RWPE2 (cell line): ENCODE results near the gene LYZL1.

ENCODE experiments used
- ATAC-seq: fragments of 200-7000 bp; cut with Tn5 transposase; 3 replicates; pipeline ENCODE4 v1.9.1; 2021; ENCODE audit warnings: low read depth
- DNase-seq: peaks from one replicate; pipeline ENCODE4 v3.0.0-alpha.2; 2020; ENCODE audit warnings: low spot score
- H3K27ac ChIP-seq: fragments of 450-650 bp; 2 replicates; pipeline ENCODE4 v1.5.1; 2017; ENCODE audit warnings: mild to moderate bottlenecking; ENCODE audit not compliant: poor library complexity, severe bottlenecking
- H3K27me3 ChIP-seq: fragments of 250-450 bp; sonication (Bioruptor Pico); 2 replicates; pipeline ENCODE4 v1.5.1; 2021; ENCODE audit warnings: mild to moderate bottlenecking, moderate library complexity; ENCODE audit not compliant: insufficient read depth, poor library complexity, severe bottlenecking
- H3K36me3 ChIP-seq: fragments of 250-450 bp; sonication (Bioruptor Pico); 2 replicates; pipeline ENCODE4 v1.5.1; 2020; ENCODE audit warnings: low read depth, mild to moderate bottlenecking, moderate library complexity
- H3K4me1 ChIP-seq: fragments of 250-450 bp; sonication (Bioruptor Pico); 2 replicates; pipeline ENCODE4 v1.5.1; 2021; ENCODE audit warnings: mild to moderate bottlenecking, moderate library complexity; ENCODE audit not compliant: insufficient read depth, poor library complexity, severe bottlenecking
- H3K4me3 ChIP-seq: fragments of 250-450 bp; sonication (Bioruptor Pico); 2 replicates; pipeline ENCODE4 v1.5.1; 2021; ENCODE audit warnings: mild to moderate bottlenecking, moderate library complexity; ENCODE audit not compliant: severe bottlenecking
- H3K9me3 ChIP-seq: fragments of 250-450 bp; sonication (Bioruptor Pico); 2 replicates; pipeline ENCODE4 v1.5.1; 2021; ENCODE audit warnings: mild to moderate bottlenecking, moderate library complexity; ENCODE audit not compliant: severe bottlenecking
- CTCF ChIP-seq: fragments of 450-650 bp; IDR thresholded peaks from one replicate; pipeline ENCODE4 v1.5.1; 2017; ENCODE audit warnings: mild to moderate bottlenecking, moderate library complexity; ENCODE audit not compliant: poor library complexity, severe bottlenecking

LYZL1 gene

DNA sequence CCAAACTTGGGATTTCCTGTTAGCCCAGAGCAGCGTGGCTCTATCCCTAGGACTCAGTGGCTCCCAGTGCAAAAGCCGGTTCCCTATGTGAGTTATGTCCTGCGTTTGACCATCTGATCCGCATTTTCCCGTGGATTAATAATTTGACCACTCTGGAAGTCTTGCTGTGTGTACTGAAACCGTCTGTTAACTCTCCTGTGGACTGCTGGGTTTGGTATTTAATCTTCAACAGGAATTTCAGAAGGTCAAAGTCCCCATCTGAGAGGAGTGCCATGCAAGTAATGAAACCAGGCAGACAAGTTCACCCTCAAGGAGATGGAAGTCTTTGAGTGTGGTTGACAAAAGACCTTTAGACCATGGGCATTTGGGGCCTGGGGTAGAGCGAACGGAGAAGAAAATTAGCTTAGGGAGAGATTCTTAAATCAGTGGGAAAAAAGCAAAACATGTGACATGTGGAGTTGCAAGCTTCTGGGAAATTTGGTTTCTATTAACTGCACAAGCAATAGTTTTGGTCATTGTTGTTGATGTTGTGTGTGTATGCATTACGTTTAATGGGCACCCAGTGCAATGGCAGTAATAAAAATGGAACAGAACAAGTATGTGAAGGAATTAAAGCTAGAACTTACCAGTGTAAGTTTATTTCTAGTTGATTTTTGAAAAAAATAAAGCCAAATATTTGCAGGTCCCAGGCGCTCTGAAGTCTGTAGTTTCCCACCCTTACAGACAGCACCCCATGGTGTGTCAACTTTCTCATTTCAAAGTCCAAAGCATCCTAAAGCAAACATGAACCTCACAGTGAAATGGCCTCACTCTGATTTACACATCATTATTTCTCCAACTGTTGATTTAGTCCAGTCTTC lies 38.2 kb downstream of the LYZL1 start:
- Histone ChIP-seq H3K27ac (no peak overlapping the region), H3K27me3 (no peaks in the 10 kb centered on the region), H3K4me1 (no peaks in the 10 kb centered on the region), H3K36me3 (no peaks in the 10 kb centered on the region), H3K9me3 (no peaks in the 10 kb centered on the region), H3K4me3 (no peak overlapping the region)
- TF ChIP-seq CTCF = no peak
- ATAC-seq = no peak
- DNase-seq = no peak

DNA sequence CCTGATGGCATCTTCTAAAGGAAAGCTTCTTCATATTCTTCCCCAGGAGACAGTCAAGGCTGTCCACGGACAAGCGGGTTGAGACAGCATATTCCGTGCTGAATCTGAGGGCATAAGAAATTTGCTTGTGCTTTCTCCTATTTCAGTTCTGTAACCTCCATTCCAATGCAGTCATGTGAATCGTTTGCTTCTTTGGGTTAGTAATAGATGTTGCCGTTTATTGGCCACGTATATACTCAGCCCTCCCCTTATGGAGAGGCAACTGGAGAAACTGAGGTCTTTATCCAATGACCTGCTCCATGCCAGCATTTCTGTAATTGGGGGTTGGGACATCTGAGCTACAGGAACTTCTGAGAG lies 38.9 kb downstream of the LYZL1 start:
- Histone ChIP-seq H3K4me1 (no peaks in the 10 kb centered on the region), H3K36me3 (no peaks in the 10 kb centered on the region)
- no peak for TF ChIP-seq CTCF

DNA sequence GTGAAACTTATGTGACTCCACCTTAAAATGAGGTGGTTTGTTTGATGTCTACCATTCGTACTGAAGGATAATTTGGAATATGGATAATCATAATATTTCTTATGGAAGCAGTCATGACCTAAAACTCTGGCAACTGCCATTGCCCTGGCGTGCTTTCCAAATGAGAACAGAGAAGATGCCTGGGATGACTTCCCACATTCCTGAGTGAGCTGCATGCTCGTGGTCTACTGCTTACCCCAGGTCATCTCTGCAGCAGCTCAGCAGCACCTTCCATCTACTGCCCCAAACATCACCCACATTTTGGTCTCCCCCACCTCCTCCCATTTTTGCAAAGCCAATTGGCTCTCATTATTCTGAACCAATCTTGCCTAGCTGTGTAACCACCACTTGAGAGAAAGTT lies 40.1 kb downstream of the LYZL1 start:
- Histone ChIP-seq H3K4me1 (no peaks in the 10 kb centered on the region), H3K4me3 (no peak overlapping the region), H3K36me3 (no peaks in the 10 kb centered on the region), H3K27me3 (no peaks in the 10 kb centered on the region), H3K27ac (no peak overlapping the region), H3K9me3 (no peaks in the 10 kb centered on the region)
- ATAC-seq = no peak
- DNase-seq = no peak
- TF ChIP-seq CTCF = no peak

More for the DNA sequence above, 38.9 kb downstream of the LYZL1 start:
- no peak for DNase-seq
- Histone ChIP-seq H3K9me3 (no peaks in the 10 kb centered on the region), H3K27ac (no peak overlapping the region), H3K4me3 (no peak overlapping the region), H3K27me3 (no peaks in the 10 kb centered on the region)
- ATAC-seq = no peak

DNA sequence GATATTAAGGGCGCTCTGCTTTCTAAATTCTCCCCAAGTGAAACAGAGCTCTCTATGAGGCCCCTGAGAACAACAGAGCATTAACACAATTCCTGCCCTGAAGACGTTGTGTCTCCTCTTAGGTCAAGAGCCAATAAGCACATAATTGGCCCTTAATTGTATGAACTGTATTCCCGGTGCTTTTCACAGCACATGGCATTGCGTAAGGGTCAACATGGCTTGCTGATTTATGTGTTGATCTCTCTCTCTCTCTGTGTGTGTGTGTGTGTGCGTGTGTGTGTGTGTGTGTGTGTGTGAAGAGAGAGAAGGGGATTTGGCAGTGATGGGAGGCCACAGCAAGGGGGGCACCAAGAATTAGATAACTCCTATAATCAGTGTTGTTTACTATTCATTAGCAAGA lies 40.5 kb downstream of the LYZL1 start:
- Histone ChIP-seq H3K27me3 (no peaks in the 10 kb centered on the region), H3K9me3 (no peaks in the 10 kb centered on the region), H3K36me3 (no peaks in the 10 kb centered on the region), H3K4me1 (no peaks in the 10 kb centered on the region), H3K27ac (no peak overlapping the region), H3K4me3 (no peak overlapping the region)
- TF ChIP-seq CTCF = no peak
- DNase-seq (no peak), ATAC-seq (no peak)

DNA sequence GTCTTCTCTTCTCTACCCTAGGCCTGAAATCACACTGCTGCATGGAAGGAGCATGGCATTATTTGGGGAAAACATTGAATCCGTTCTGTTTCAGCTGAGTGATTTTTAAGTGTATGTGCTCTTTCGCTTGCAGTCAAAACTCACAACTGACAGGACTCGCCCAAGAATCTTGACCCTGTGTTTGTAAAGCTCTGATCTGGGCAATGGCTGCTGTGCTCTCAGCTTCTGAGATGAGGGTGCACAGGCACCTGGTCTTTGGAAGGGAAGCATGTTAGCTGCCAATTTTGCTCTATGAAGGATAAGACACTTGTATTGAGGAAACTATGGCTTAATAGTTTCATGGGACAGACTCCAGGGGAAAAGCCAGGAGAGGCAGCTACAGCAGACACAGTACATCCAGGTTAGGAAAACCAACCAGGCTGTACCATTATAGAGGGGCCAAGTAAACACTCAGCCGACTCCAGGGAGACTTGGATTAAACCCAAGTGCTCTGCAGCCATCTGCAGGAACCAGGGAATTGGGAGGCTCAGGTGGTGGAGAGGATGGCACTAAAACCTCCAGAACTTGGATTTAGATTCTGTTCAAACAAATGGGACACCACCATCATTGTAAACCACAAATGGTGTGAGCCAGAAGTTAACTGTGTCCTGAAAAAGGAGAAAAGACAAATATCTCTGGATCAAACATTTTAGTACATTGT lies 43.3 kb downstream of the LYZL1 start:
- H3K27ac ChIP-seq = no peak overlapping the region
- no peaks in the 10 kb centered on the region for H3K36me3 ChIP-seq
- H3K4me1 ChIP-seq = no peaks in the 10 kb centered on the region
- no peak overlapping the region for H3K4me3 ChIP-seq
- DNase-seq = no peak
- ATAC-seq = no peak
- H3K9me3 ChIP-seq = no peaks in the 10 kb centered on the region
- no peaks in the 10 kb centered on the region for H3K27me3 ChIP-seq
- TF ChIP-seq CTCF = no peak
